Measurements from ENCODE around the gene STAT3.

GRCh38 chr17:42380935-42381334 lies 7.3 kb downstream of the STAT3 start:
- TF ChIP-seq CTCF (IDR thresholded peaks at IDR 0.05; ENCODE audit: insufficient read depth, low read length) (no peak), GABPA (IDR thresholded peaks at IDR 0.05; ENCODE audit: low read depth) (no peak), REST (IDR thresholded peaks at IDR 0.05; ENCODE audit: insufficient replicate concordance, low read depth) (no peak), POLR2AphosphoS5 (IDR thresholded peaks at IDR 0.05; ENCODE audit: low read depth) (no peak), SPI1 (IDR thresholded peaks at IDR 0.05; ENCODE audit: borderline replicate concordance, low read depth) (no peak)
